Measurements from ENCODE around the gene ZNF319. TPM values are rescaled to one million over a fixed set of nuclear protein-coding genes. Genes with fewer than 3 reads are reported as not detected.

ZNF319 gene
- total and polyA plus RNA-seq, 2 of the 13 experiments (the other 11 are each of a cell fraction or from before 2014, with no cell fraction given): 2.4 to 3.6 TPM

DNA sequence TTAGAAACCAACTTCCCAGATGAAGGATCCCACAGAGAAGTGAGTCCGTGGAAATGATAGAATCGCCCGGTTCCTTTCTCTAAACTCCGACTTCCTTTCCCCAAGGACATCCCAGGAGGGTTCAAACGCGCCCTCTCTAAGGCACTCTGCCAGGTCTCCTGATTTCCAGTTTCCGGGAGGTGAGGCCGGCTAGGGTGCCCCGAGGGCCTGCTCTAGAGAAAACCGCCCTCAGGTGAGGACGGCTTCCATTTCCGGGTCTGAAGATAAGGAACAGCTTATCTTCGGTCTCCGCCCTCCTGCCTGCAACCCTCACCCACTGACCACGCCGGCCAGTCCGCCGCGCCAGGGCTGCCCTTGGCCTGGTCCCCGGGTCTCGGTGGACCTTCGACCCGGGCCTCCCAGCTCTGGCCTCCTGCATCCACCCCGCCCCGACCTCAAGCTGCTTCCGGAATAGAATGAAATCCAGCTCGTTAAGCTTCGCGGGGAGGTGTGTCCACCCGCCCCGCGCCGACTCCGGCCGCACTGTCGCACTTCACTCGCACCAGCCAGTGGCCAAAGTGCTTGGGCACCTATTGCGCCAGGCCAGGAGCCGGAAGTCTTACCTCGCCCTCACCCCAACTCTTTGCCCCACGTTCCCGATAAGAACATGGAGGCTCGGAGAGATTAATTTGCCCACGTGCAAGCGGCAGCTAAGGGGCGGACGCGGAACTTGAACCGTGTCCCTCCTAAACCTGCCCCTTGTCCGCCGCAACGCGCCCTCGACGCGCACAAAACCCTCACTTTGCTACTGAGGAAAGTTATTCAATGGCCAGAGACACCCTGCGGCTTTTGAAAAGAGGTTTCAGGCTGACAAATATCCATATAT lies 24.2 kb upstream of the ZNF319 start (continued):
- TF ChIP-seq, protein P1, sequence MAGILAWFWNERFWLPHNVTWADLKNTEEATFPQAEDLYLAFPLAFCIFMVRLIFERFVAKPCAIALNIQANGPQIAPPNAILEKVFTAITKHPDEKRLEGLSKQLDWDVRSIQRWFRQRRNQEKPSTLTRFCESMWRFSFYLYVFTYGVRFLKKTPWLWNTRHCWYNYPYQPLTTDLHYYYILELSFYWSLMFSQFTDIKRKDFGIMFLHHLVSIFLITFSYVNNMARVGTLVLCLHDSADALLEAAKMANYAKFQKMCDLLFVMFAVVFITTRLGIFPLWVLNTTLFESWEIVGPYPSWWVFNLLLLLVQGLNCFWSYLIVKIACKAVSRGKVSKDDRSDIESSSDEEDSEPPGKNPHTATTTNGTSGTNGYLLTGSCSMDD (CRISPR knock-in tag; IDR thresholded peaks at IDR 0.05): no peak
- TF ChIP-seq SRSF4 (IDR thresholded peaks at IDR 0.05; ENCODE audit: low read depth, low read length, poor library complexity, severe bottlenecking) (no peak), TOE1 (CRISPR knock-in tag; IDR thresholded peaks at IDR 0.05) (peak; percentile 49; the same call in 1 of the 2 replicates), TCF7 (IDR thresholded peaks at IDR 0.05; ENCODE audit: low read depth) (0 out of 2 replicates have a peak, but pooled peaks have one; percentile 10), ZNF331 (CRISPR knock-in tag; IDR thresholded peaks at IDR 0.05) (peak; percentile 79; the same call in 1 of the 2 replicates), HCFC1 (IDR thresholded peaks at IDR 0.05; ENCODE audit: low read depth, low read length) (no peak; the same call in 1 of the 2 replicates), ATF7-NPFF (CRISPR knock-in tag; IDR thresholded peaks at IDR 0.05; ENCODE audit: low read depth) (peak; percentile 90), SIX4 (CRISPR knock-in tag; IDR thresholded peaks at IDR 0.05) (peak; percentile 52; the same call in 1 of the 2 replicates), ELF4 (CRISPR knock-in tag; IDR thresholded peaks at IDR 0.05; ENCODE audit: borderline replicate concordance) (peak; percentile 95; the same call in 1 of the 2 replicates), MATR3 (CRISPR knock-in tag; IDR thresholded peaks at IDR 0.05) (no peak)
- TF ChIP-seq, protein P2, sequence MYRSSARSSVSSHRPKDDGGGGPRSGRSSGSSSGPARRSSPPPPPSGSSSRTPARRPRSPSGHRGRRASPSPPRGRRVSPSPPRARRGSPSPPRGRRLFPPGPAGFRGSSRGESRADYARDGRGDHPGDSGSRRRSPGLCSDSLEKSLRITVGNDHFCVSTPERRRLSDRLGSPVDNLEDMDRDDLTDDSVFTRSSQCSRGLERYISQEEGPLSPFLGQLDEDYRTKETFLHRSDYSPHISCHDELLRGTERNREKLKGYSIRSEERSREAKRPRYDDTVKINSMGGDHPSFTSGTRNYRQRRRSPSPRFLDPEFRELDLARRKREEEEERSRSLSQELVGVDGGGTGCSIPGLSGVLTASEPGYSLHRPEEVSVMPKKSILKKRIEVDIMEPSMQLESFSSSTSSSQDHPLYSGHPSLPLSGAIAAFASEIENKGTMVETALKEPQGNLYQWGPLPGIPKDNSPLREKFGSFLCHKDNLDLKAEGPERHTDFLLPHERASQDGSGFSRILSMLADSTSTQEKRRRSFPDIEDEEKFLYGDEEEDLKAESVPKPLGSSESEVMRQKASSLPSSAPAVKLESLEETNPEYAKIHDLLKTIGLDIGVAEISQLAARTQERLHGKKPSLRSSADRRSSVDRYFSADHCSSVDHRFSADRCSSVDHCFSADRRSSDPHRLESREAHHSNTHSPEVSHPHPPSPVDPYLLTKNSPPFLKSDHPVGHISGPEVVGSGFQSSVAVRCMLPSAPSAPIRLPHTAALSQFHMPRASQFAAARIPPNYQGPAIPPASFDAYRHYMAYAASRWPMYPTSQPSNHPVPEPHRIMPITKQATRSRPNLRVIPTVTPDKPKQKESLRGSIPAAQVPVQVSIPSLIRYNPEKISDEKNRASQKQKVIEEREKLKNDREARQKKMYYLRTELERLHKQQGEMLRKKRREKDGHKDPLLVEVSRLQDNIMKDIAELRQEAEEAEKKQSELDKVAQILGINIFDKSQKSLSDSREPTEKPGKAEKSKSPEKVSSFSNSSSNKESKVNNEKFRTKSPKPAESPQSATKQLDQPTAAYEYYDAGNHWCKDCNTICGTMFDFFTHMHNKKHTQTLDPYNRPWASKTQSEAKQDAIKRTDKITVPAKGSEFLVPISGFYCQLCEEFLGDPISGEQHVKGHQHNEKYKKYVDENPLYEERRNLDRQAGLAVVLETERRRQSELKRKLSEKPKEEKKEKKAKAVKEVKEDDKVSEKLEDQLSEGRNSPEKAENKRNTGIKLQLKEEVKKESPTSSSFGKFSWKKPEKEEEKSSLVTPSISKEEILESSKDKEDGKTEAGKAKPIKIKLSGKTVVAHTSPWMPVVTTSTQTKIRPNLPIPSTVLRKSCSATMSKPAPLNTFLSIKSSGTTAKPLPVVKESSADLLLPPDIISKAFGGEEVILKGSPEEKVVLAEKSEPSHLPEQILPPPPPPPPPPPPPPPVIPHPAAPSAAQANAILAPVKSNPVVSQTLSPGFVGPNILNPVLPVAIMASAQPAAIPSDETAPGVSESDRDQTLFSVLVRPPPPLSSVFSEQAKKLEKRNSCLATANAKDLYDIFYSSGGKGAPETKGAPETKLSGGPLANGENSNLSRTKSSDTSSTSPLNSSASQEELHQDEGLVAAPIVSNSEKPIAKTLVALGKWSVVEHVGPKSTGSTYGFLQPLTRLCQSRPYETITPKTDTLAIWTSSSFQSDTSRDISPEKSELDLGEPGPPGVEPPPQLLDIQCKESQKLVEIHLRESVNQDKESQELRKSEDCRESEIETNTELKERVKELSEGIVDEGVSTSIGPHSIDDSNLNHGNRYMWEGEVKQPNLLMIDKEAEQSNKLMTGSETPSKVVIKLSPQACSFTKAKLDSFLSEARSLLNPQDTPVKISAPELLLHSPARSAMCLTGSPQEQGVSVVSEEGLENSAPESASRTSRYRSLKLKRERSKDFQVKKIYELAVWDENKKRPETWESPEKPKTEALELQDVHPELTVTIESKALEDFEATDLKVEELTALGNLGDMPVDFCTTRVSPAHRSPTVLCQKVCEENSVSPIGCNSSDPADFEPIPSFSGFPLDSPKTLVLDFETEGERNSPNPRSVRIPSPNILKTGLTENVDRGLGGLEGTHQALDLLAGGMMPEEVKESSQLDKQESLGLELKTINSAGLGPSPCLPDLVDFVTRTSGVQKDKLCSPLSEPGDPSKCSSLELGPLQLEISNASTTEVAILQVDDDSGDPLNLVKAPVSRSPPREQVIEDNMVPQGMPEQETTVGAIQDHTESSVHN (CRISPR knock-in tag; IDR thresholded peaks at IDR 0.05): peak; percentile 57; the same call in 1 of the 2 replicates
- TF ChIP-seq, protein P3, sequence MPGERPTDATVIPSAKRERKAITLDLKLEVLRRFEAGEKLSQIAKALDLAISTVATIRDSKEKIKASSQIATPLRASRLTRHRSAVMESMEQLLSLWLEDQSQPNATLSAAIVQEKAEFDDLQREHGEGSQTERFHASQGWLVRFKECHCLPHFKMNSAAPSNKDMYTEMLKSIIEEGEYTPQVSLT (CRISPR knock-in tag; IDR thresholded peaks at IDR 0.05; ENCODE audit: borderline replicate concordance, low read depth): no peak
- TF ChIP-seq, protein P4, sequence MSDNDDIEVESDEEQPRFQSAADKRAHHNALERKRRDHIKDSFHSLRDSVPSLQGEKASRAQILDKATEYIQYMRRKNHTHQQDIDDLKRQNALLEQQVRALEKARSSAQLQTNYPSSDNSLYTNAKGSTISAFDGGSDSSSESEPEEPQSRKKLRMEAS (IDR thresholded peaks at IDR 0.05): peak; percentile 94
- TF ChIP-seq, protein P5, sequence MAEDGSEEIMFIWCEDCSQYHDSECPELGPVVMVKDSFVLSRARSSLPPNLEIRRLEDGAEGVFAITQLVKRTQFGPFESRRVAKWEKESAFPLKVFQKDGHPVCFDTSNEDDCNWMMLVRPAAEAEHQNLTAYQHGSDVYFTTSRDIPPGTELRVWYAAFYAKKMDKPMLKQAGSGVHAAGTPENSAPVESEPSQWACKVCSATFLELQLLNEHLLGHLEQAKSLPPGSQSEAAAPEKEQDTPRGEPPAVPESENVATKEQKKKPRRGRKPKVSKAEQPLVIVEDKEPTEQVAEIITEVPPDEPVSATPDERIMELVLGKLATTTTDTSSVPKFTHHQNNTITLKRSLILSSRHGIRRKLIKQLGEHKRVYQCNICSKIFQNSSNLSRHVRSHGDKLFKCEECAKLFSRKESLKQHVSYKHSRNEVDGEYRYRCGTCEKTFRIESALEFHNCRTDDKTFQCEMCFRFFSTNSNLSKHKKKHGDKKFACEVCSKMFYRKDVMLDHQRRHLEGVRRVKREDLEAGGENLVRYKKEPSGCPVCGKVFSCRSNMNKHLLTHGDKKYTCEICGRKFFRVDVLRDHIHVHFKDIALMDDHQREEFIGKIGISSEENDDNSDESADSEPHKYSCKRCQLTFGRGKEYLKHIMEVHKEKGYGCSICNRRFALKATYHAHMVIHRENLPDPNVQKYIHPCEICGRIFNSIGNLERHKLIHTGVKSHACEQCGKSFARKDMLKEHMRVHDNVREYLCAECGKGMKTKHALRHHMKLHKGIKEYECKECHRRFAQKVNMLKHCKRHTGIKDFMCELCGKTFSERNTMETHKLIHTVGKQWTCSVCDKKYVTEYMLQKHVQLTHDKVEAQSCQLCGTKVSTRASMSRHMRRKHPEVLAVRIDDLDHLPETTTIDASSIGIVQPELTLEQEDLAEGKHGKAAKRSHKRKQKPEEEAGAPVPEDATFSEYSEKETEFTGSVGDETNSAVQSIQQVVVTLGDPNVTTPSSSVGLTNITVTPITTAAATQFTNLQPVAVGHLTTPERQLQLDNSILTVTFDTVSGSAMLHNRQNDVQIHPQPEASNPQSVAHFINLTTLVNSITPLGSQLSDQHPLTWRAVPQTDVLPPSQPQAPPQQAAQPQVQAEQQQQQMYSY (CRISPR knock-in tag; IDR thresholded peaks at IDR 0.05): peak; percentile 39
